ENCODE data around the gene CIC.
"Not testable (repeated sequence)": the region's sequence is repeated elsewhere in the genome, so short reads cannot be mapped to it uniquely, and the experiment has no call there.

Gene CIC

DNA sequence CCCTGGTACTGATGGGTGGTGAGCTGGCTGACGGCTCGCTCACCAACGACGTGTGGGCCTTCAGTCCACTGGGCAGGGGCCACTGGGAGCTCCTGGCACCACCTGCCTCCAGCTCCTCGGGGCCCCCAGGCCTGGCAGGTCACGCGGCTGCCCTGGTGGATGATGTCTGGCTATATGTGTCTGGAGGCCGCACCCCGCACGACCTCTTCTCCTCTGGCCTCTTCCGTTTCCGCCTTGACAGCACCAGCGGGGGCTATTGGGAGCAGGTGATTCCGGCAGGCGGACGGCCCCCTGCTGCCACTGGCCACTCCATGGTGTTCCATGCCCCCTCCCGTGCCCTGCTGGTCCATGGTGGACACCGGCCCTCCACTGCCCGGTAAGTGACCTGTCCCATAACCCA lies 66.9 kb downstream of the CIC start:
- H3K79me2 ChIP-seq (ENCODE audit: insufficient read depth, low read depth): no peaks in the 10 kb centered on the region
- no peak overlapping the region for H2AFZ ChIP-seq (ENCODE audit: low read depth)
- H3K27ac ChIP-seq: no peak overlapping the region
- H3K4me2 ChIP-seq: no peak overlapping the region
- no peaks in the 10 kb centered on the region for H3K27me3 ChIP-seq (ENCODE audit: insufficient read depth, low read depth)
- no peaks in the 10 kb centered on the region for H3K36me3 ChIP-seq (ENCODE audit: insufficient read depth)
- H3K4me3 ChIP-seq (IDR thresholded peaks at IDR 0.05; ENCODE audit: insufficient read depth, low read depth, low read length): no peak overlapping the region
- H3K4me1 ChIP-seq (ENCODE audit: low read depth, poor library complexity, severe bottlenecking): no peaks in the 10 kb centered on the region
- H4K20me1 ChIP-seq (ENCODE audit: insufficient read depth): no peaks in the 10 kb centered on the region
- TF ChIP-seq, protein P1, sequence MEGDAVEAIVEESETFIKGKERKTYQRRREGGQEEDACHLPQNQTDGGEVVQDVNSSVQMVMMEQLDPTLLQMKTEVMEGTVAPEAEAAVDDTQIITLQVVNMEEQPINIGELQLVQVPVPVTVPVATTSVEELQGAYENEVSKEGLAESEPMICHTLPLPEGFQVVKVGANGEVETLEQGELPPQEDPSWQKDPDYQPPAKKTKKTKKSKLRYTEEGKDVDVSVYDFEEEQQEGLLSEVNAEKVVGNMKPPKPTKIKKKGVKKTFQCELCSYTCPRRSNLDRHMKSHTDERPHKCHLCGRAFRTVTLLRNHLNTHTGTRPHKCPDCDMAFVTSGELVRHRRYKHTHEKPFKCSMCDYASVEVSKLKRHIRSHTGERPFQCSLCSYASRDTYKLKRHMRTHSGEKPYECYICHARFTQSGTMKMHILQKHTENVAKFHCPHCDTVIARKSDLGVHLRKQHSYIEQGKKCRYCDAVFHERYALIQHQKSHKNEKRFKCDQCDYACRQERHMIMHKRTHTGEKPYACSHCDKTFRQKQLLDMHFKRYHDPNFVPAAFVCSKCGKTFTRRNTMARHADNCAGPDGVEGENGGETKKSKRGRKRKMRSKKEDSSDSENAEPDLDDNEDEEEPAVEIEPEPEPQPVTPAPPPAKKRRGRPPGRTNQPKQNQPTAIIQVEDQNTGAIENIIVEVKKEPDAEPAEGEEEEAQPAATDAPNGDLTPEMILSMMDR (conservative IDR thresholded peaks at IDR 0.05; ENCODE audit: low read depth, low read length): no peak
- no peak overlapping the region for H3K9ac ChIP-seq

- not testable (repeated sequence) for H4K20me1 ChIP-seq (ENCODE audit: insufficient read depth); H3K9ac ChIP-seq; H3K4me2 ChIP-seq; H2AFZ ChIP-seq (ENCODE audit: low read depth); H3K36me3 ChIP-seq (ENCODE audit: insufficient read depth); H3K27me3 ChIP-seq (ENCODE audit: insufficient read depth, low read depth); H3K4me3 ChIP-seq (IDR thresholded peaks at IDR 0.05; ENCODE audit: insufficient read depth, low read depth, low read length); H3K4me1 ChIP-seq (ENCODE audit: low read depth, poor library complexity, severe bottlenecking); H3K27ac ChIP-seq; H3K79me2 ChIP-seq (ENCODE audit: insufficient read depth, low read depth)
Measured at GRCh38 chr19:42339126-42339860, 70.2 kb downstream of the CIC start.

DNA sequence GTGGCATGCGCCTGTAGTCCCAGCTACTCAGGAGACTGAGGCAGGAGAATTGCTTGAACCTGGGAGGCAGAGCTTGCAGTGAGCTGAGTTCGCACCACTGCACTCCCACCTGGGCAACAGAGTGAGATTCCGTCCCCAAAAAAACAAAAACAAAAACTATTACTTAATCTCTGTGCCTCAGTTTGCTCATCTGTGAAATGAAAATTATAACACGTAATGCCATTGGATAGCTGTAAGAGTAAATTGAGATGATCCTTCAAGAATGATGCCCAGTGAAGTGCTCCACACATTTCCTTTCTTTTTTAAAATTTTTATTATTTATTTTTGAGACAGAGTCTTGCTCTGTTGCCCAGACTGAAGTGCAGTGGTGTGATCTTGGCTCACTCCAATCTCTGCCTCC lies 70.9 kb downstream of the CIC start:
- H4K20me1 ChIP-seq (ENCODE audit: insufficient read depth); H3K27ac ChIP-seq; H3K4me2 ChIP-seq; H3K36me3 ChIP-seq (ENCODE audit: insufficient read depth); H3K27me3 ChIP-seq (ENCODE audit: insufficient read depth, low read depth); H2AFZ ChIP-seq (ENCODE audit: low read depth); H3K9ac ChIP-seq; H3K4me3 ChIP-seq (IDR thresholded peaks at IDR 0.05; ENCODE audit: insufficient read depth, low read depth, low read length); H3K79me2 ChIP-seq (ENCODE audit: insufficient read depth, low read depth); H3K4me1 ChIP-seq (ENCODE audit: low read depth, poor library complexity, severe bottlenecking): not testable (repeated sequence)

DNA sequence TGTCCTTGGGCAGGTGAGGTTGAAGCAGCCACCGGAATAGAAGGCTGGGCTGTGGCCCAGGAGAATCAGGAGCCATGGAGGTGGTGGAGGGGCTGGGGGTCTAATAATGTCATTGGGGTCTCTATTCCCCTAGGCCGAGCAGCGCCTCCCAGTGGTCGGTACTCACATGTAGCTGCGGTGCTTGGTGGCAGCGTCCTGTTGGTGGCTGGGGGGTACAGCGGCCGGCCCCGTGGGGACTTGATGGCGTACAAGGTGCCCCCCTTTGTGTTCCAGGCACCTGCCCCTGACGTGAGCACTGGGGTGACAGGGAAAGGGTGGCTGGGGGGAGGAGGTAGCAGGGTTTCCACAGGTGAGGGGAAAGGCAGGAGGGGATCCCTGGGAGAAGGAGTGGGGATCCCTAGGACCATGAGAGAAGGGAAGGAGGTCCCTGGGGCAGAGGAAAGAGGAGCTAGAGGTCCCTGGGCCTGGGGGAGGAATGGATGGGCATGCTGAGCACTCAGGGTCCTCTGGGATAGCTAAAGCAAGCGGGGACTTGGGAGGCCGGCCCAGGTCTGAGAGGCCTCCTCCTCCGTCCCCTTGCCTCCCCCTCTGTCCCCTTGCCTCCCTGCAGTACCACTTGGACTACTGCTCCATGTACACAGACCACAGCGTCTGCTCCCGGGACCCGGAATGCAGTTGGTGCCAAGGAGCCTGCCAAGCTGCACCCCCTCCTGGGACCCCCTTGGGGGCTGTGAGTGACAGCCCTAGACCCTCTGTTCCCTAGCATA lies 74.5 kb downstream of the CIC start:
- Histone ChIP-seq H4K20me1 (ENCODE audit: insufficient read depth) (no peaks in the 10 kb centered on the region), H3K27ac (no peak overlapping the region), H2AFZ (ENCODE audit: low read depth) (no peak overlapping the region), H3K4me3 (IDR thresholded peaks at IDR 0.05; ENCODE audit: insufficient read depth, low read depth, low read length) (no peak overlapping the region), H3K4me2 (no peak overlapping the region), H3K9ac (no peak overlapping the region), H3K79me2 (ENCODE audit: insufficient read depth, low read depth) (no peaks in the 10 kb centered on the region), H3K27me3 (ENCODE audit: insufficient read depth, low read depth) (no peaks in the 10 kb centered on the region), H3K4me1 (ENCODE audit: low read depth, poor library complexity, severe bottlenecking) (no peaks in the 10 kb centered on the region), H3K36me3 (ENCODE audit: insufficient read depth) (no peaks in the 10 kb centered on the region)
- TF ChIP-seq, protein P1 (conservative IDR thresholded peaks at IDR 0.05; ENCODE audit: low read depth, low read length): no peak; the same call in 1 of the 2 replicates

DNA sequence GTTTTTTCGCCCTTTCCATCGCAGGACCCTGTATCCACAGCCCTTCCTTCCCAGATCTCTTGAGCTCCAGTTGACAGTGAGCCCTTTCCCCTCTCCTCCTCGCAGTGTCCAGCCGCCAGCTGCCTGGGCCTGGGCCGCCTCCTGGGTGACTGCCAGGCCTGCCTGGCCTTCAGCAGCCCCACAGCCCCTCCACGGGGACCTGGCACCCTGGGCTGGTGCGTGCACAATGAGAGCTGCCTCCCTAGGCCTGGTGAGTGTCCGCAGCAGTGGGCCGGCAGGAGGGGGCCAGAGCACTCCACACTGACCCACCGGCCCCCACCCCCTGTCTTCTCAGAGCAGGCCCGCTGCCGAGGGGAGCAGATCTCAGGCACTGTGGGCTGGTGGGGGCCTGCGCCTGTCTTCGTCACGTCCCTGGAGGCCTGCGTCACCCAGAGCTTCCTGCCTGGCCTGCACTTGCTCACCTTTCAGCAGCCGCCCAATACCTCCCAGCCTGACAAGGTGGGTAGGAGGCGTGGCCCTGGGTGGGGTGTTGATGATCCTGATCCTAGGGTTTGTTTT lies 75.4 kb downstream of the CIC start:
- TF ChIP-seq, protein P1 (conservative IDR thresholded peaks at IDR 0.05; ENCODE audit: low read depth, low read length): no peak
- Histone ChIP-seq H3K27me3 (ENCODE audit: insufficient read depth, low read depth) (no peaks in the 10 kb centered on the region), H2AFZ (ENCODE audit: low read depth) (no peak overlapping the region), H3K79me2 (ENCODE audit: insufficient read depth, low read depth) (no peaks in the 10 kb centered on the region), H3K4me1 (ENCODE audit: low read depth, poor library complexity, severe bottlenecking) (no peaks in the 10 kb centered on the region), H3K9ac (no peak overlapping the region), H3K36me3 (ENCODE audit: insufficient read depth) (no peaks in the 10 kb centered on the region), H4K20me1 (ENCODE audit: insufficient read depth) (no peaks in the 10 kb centered on the region), H3K4me3 (IDR thresholded peaks at IDR 0.05; ENCODE audit: insufficient read depth, low read depth, low read length) (no peak overlapping the region), H3K4me2 (no peak overlapping the region), H3K27ac (no peak overlapping the region)
